GM10266 (cell line): ENCODE data around the gene OR51L1.

ENCODE experiments used
- DNase-seq: peaks from one replicate; pipeline ENCODE4 v3.0.0; 2012; ENCODE audit errors: extremely low spot score
- TF ChIP-seq, protein P1 (sequence below): IDR thresholded peaks from 2 replicates; pipeline ENCODE4 v1.5.1; 2012; ENCODE audit warnings: mild to moderate bottlenecking, low read depth; ENCODE audit not compliant: control insufficient read depth, insufficient read depth; ENCODE audit errors: missing control alignments

Gene OR51L1

DNA sequence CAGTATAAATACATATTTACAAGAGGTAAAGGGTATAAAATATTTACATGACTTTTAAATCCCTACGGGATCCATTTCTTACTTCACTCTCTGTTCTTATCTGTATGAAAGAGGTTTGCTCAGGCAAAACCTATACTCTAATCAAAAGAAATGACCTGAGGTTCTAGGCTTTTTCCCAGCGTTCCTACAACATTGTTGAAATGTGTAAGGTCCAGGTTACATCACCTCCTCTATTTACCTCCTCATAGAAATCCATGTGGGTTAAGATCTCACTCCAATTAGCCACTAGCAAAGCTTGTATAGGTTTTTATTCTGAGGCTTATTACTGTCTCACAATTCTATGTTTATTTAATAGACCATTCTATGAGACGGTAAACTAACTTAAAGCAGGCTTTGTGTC lies 12.0 kb upstream of the OR51L1 start:
- TF ChIP-seq, protein P1, sequence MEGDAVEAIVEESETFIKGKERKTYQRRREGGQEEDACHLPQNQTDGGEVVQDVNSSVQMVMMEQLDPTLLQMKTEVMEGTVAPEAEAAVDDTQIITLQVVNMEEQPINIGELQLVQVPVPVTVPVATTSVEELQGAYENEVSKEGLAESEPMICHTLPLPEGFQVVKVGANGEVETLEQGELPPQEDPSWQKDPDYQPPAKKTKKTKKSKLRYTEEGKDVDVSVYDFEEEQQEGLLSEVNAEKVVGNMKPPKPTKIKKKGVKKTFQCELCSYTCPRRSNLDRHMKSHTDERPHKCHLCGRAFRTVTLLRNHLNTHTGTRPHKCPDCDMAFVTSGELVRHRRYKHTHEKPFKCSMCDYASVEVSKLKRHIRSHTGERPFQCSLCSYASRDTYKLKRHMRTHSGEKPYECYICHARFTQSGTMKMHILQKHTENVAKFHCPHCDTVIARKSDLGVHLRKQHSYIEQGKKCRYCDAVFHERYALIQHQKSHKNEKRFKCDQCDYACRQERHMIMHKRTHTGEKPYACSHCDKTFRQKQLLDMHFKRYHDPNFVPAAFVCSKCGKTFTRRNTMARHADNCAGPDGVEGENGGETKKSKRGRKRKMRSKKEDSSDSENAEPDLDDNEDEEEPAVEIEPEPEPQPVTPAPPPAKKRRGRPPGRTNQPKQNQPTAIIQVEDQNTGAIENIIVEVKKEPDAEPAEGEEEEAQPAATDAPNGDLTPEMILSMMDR: no peak
- no peak for DNase-seq

- no peak for DNase-seq
Observed at GRCh38 chr11:4983841-4984240, 10.8 kb upstream of the OR51L1 start.

DNA sequence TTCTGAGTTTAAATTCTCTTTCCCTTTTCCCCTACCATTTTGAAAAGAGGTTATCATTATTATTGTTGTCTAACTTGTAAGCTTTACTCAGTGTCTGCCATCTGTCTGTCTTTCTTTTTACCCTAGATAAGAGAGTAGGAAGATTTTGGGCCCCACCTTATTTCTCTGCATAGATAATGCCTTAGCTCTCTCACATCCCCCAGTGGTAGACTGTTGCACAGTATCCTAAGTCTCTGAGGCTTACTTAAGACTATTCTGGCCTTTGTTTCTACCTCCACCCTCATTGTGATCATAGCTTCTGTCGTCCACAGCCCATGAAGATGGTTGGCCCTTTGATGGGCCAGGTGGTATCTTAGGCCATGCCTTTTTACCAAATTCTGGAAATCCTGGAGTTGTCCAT lies 3.6 kb upstream of the OR51L1 start:
- DNase-seq: no peak
- TF ChIP-seq, protein P1: peak; percentile 22

More at GRCh38 chr11:4983841-4984240, 10.8 kb upstream of the OR51L1 start:
- TF ChIP-seq, protein P1: no peak

- peak; percentile 12 for DNase-seq
Observed at GRCh38 chr11:5004424-5005274, 10.0 kb downstream of the OR51L1 start.

GRCh38 chr11:5007561-5007960 lies 12.9 kb downstream of the OR51L1 start:
- no peak for DNase-seq
- TF ChIP-seq, protein P1: no peak

More at GRCh38 chr11:5004424-5005274, 10.0 kb downstream of the OR51L1 start:
- TF ChIP-seq, protein P1: peak; percentile 51

DNA sequence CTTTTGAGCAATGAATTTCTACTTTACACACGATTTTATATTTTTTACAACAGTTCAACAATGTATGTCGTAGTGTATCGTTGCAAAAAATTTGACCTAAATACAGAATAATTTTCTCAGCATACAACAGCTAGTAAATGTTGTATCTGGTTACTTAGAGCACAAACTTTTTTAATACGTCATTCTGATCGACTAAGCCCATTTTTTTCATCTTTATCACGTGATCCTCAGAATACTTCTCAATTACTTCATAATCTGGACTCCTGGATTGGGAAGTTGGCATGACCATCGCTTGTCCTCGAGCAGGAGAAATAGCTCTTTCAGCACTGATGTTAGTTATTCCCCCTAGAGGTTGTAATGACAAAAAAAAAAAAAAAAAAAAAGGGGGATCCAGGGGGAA lies 16.6 kb downstream of the OR51L1 start:
- no peak for DNase-seq
- TF ChIP-seq, protein P1: no peak

- TF ChIP-seq, protein P1: no peak
- DNase-seq: no peak
Observed at GRCh38 chr11:5013012-5013411, 18.4 kb downstream of the OR51L1 start.
